HCT116 (cell line): ENCODE results near the gene MAPKAPK5.

ENCODE experiments used
- EZH2 ChIP-seq: fragments of 200-600 bp; sonication (generic); IDR thresholded peaks from 2 replicates; pipeline ENCODE4 v1.6.1; 2017; ENCODE audit warnings: antibody characterized with exemption, mixed run types
- EZH2phosphoT487 ChIP-seq: fragments of 200-600 bp; IDR thresholded peaks from 2 replicates; pipeline ENCODE4 v1.6.1; 2018; ENCODE audit warnings: antibody characterized with exemption, borderline replicate concordance
- JUND ChIP-seq: IDR thresholded peaks from 2 replicates; pipeline ENCODE4 v1.6.1; 2012
- POLR2A ChIP-seq: IDR thresholded peaks from 2 replicates; pipeline ENCODE4 v1.7.0; 2011; ENCODE audit warnings: borderline replicate concordance; ENCODE audit not compliant: insufficient read depth, insufficient read length; ENCODE audit errors: extremely low read depth
- SIN3A ChIP-seq: IDR thresholded peaks from 2 replicates; pipeline ENCODE4 v1.6.1; 2012; ENCODE audit warnings: low read depth
- TCF7L2 ChIP-seq: IDR thresholded peaks from 2 replicates; pipeline ENCODE4 v1.7.0; 2011; ENCODE audit warnings: borderline replicate concordance, inconsistent platforms; ENCODE audit not compliant: insufficient read depth, insufficient read length; ENCODE audit errors: extremely low read depth
- YY1 ChIP-seq: IDR thresholded peaks from 2 replicates; pipeline ENCODE4 v1.6.1; 2011; ENCODE audit warnings: low read length, low read depth, moderate library complexity, mild to moderate bottlenecking; ENCODE audit not compliant: insufficient replicate concordance; ENCODE audit errors: extremely low read depth
- ZNF274 ChIP-seq: fragments of 200-500 bp; sonication (Bioruptor generic); IDR thresholded peaks from 2 replicates; pipeline ENCODE4 v1.6.1; 2014; ENCODE audit warnings: mild to moderate bottlenecking, low read depth, low read length, inconsistent platforms
- TF ChIP-seq, protein P1 (sequence below): IDR thresholded peaks from 2 replicates; pipeline ENCODE4 v1.6.1; 2011; ENCODE audit warnings: mild to moderate bottlenecking, low read length, moderate library complexity; ENCODE audit not compliant: insufficient replicate concordance; ENCODE audit errors: extremely low read depth
- TF ChIP-seq, protein P2 (sequence below), 3 experiments: fragments of 200-600 bp in 1 of 3; sonication (generic) in 1 of 3; IDR thresholded peaks in 2 of 3; conservative IDR thresholded peaks in 1 of 3; 2 replicates each; pipeline ENCODE4 v1.5.1; 2012 to 2017; ENCODE audit warnings: low read depth in 2 of 3, low read length in 2 of 3, antibody characterized with exemption in 1 of 3, borderline replicate concordance in 1 of 3, control low read depth in 1 of 3, mild to moderate bottlenecking in 1 of 3, mixed read lengths in 1 of 3, mixed run types in 1 of 3, moderate library complexity in 1 of 3; ENCODE audit not compliant: insufficient read depth in 1 of 3
- TF ChIP-seq, protein P3 (sequence below): IDR thresholded peaks from 2 replicates; pipeline ENCODE4 v1.6.1; 2012

DNA sequence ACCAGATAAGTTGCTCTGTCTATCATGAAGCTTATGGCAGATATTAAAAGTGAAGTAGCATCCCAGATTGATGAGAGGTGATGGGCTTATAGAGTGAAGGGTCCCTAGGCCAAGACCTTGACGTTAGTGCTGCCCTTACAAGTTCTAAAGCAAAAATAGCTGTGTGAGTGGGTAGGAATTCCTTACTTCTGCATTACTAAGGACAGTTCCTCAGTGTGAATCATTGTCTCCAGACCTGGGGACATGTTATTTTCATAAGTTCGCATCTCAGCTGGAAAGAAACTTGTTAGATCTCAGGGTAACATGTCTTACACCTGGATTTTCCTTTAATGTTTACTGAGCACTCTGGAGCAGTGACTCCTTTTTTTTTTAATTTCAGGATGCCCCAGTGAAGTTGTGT is 28.7 kb downstream of the MAPKAPK5 start:
- TF ChIP-seq YY1 (no peak), EZH2phosphoT487 (no peak), EZH2 (no peak), POLR2A (no peak), SIN3A (no peak), ZNF274 (no peak), TCF7L2 (no peak), JUND (no peak)
- TF ChIP-seq, protein P1, sequence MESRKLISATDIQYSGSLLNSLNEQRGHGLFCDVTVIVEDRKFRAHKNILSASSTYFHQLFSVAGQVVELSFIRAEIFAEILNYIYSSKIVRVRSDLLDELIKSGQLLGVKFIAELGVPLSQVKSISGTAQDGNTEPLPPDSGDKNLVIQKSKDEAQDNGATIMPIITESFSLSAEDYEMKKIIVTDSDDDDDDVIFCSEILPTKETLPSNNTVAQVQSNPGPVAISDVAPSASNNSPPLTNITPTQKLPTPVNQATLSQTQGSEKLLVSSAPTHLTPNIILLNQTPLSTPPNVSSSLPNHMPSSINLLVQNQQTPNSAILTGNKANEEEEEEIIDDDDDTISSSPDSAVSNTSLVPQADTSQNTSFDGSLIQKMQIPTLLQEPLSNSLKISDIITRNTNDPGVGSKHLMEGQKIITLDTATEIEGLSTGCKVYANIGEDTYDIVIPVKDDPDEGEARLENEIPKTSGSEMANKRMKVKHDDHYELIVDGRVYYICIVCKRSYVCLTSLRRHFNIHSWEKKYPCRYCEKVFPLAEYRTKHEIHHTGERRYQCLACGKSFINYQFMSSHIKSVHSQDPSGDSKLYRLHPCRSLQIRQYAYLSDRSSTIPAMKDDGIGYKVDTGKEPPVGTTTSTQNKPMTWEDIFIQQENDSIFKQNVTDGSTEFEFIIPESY, result no peak
- TF ChIP-seq, protein P2, sequence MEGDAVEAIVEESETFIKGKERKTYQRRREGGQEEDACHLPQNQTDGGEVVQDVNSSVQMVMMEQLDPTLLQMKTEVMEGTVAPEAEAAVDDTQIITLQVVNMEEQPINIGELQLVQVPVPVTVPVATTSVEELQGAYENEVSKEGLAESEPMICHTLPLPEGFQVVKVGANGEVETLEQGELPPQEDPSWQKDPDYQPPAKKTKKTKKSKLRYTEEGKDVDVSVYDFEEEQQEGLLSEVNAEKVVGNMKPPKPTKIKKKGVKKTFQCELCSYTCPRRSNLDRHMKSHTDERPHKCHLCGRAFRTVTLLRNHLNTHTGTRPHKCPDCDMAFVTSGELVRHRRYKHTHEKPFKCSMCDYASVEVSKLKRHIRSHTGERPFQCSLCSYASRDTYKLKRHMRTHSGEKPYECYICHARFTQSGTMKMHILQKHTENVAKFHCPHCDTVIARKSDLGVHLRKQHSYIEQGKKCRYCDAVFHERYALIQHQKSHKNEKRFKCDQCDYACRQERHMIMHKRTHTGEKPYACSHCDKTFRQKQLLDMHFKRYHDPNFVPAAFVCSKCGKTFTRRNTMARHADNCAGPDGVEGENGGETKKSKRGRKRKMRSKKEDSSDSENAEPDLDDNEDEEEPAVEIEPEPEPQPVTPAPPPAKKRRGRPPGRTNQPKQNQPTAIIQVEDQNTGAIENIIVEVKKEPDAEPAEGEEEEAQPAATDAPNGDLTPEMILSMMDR (IDR thresholded peaks at IDR 0.05 in 2 of 3, conservative IDR thresholded peaks at IDR 0.05 in 1 of 3; ENCODE audit: borderline replicate concordance in 1 of 3, insufficient read depth in 1 of 3, low read depth in 2 of 3, low read length in 2 of 3), result no peak
- TF ChIP-seq, protein P3, sequence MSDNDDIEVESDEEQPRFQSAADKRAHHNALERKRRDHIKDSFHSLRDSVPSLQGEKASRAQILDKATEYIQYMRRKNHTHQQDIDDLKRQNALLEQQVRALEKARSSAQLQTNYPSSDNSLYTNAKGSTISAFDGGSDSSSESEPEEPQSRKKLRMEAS, result no peak
